MG63 (cell line): ENCODE measurements around the gene SRD5A1. TPM values are rescaled to one million over a fixed set of nuclear protein-coding genes. Genes with fewer than 3 reads are reported as not detected.
"Not testable (repeated sequence)": the region's sequence is repeated elsewhere in the genome, so short reads cannot be mapped to it uniquely, and the experiment has no call there.

ENCODE experiments used
- DNase-seq: peaks from one replicate; pipeline ENCODE4 v3.0.0-alpha.2; 2020
- H3K27me3 ChIP-seq: fragments of 250-450 bp; sonication (Bioruptor Pico); 2 replicates; pipeline ENCODE4 v1.5.1; 2020; ENCODE audit warnings: mild to moderate bottlenecking, moderate library complexity
- H3K36me3 ChIP-seq: fragments of 250-450 bp; sonication (Bioruptor Pico); 2 replicates; pipeline ENCODE4 v1.5.1; 2020; ENCODE audit warnings: mild to moderate bottlenecking, moderate library complexity
- H3K4me3 ChIP-seq: fragments of 250-450 bp; sonication (Bioruptor Pico); 2 replicates; pipeline ENCODE4 v1.5.1; 2020; ENCODE audit warnings: mild to moderate bottlenecking, moderate library complexity
- H3K9me3 ChIP-seq: fragments of 250-450 bp; sonication (Bioruptor Pico); 2 replicates; pipeline ENCODE4 v1.5.1; 2020; ENCODE audit warnings: mild to moderate bottlenecking, moderate library complexity
- total RNA-seq: library from RNA; depleted of rRNA; stranded (reverse); fragments of >200 nt; shearing (Covaris generic); gene quantifications from 2 replicates; pipeline ENCODE4 v1.2.3, GENCODE V29; 2014; ENCODE audit warnings: low replicate concordance

SRD5A1 gene
- total RNA-seq, 1 experiment from 2014 or later: 32.2 TPM

- DNase-seq: no peak
- Histone ChIP-seq H3K27me3 (no peaks in the 10 kb centered on the region), H3K36me3 (peaks cover 58% of the 10 kb centered on the region), H3K9me3 (no peaks in the 10 kb centered on the region), H3K4me3 (peak overlapping the region; percentile 92)
Observed at GRCh38 chr5:6632324-6632887, 834 bp upstream of the SRD5A1 start.

- peak; percentile 62 for DNase-seq
- no peaks in the 10 kb centered on the region for H3K27me3 ChIP-seq
- peaks cover 45% of the 10 kb centered on the region for H3K36me3 ChIP-seq
- peak overlapping the region; percentile 92 for H3K4me3 ChIP-seq
- H3K9me3 ChIP-seq: no peaks in the 10 kb centered on the region
Observed at GRCh38 chr5:6633469-6634245, 417 bp downstream of the SRD5A1 start.

GRCh38 chr5:6634306-6634705, 1.1 kb downstream of the SRD5A1 start:
- Histone ChIP-seq H3K4me3 (peak overlapping the region; percentile 92), H3K36me3 (peaks cover 39% of the 10 kb centered on the region), H3K27me3 (no peaks in the 10 kb centered on the region), H3K9me3 (no peaks in the 10 kb centered on the region)
- no peak for DNase-seq

GRCh38 chr5:6634788-6635430, 1.7 kb downstream of the SRD5A1 start:
- peak overlapping the region; percentile 92 for H3K4me3 ChIP-seq
- no peaks in the 10 kb centered on the region for H3K9me3 ChIP-seq
- peaks cover 33% of the 10 kb centered on the region for H3K36me3 ChIP-seq
- no peaks in the 10 kb centered on the region for H3K27me3 ChIP-seq
- no peak for DNase-seq

- Histone ChIP-seq H3K4me3 (no peak overlapping the region), H3K9me3 (no peaks in the 10 kb centered on the region), H3K36me3 (peaks cover 19% of the 10 kb centered on the region), H3K27me3 (no peaks in the 10 kb centered on the region)
- DNase-seq: no peak
Observed at GRCh38 chr5:6636293-6636692, 3.1 kb downstream of the SRD5A1 start.

GRCh38 chr5:6637022-6637421, 3.8 kb downstream of the SRD5A1 start:
- no peak for DNase-seq
- no peaks in the 10 kb centered on the region for H3K9me3 ChIP-seq
- H3K36me3 ChIP-seq: peaks cover 12% of the 10 kb centered on the region
- H3K4me3 ChIP-seq: no peak overlapping the region
- no peaks in the 10 kb centered on the region for H3K27me3 ChIP-seq

GRCh38 chr5:6637590-6637989, 4.3 kb downstream of the SRD5A1 start:
- Histone ChIP-seq H3K36me3 (peaks cover 6% of the 10 kb centered on the region), H3K27me3 (no peaks in the 10 kb centered on the region), H3K9me3 (no peaks in the 10 kb centered on the region), H3K4me3 (no peak overlapping the region)
- DNase-seq: no peak

- no peak for DNase-seq
- peaks cover 6% of the 10 kb centered on the region; the same call in 1 of the 2 replicates for H3K36me3 ChIP-seq
- H3K27me3 ChIP-seq: no peaks in the 10 kb centered on the region
- H3K4me3 ChIP-seq: no peak overlapping the region
- H3K9me3 ChIP-seq: no peaks in the 10 kb centered on the region
Observed at GRCh38 chr5:6638236-6638635, 5.0 kb downstream of the SRD5A1 start.

GRCh38 chr5:6642655-6643054, 9.4 kb downstream of the SRD5A1 start:
- no peaks in the 10 kb centered on the region for H3K27me3 ChIP-seq
- no peak for DNase-seq
- H3K36me3 ChIP-seq: peaks cover 23% of the 10 kb centered on the region
- peaks cover 10% of the 10 kb centered on the region for H3K9me3 ChIP-seq
- no peak overlapping the region for H3K4me3 ChIP-seq

- H3K9me3 ChIP-seq: peaks cover 25% of the 10 kb centered on the region
- no peak overlapping the region for H3K4me3 ChIP-seq
- peaks cover 37% of the 10 kb centered on the region for H3K36me3 ChIP-seq
- H3K27me3 ChIP-seq: no peaks in the 10 kb centered on the region
- DNase-seq: peak; percentile 80
Observed at GRCh38 chr5:6644794-6645241, 11.6 kb downstream of the SRD5A1 start.

GRCh38 chr5:6645571-6646362, 12.5 kb downstream of the SRD5A1 start:
- not testable (repeated sequence) for H3K27me3 ChIP-seq, DNase-seq, H3K4me3 ChIP-seq
- Histone ChIP-seq H3K36me3 (peaks cover 37% of the 10 kb centered on the region), H3K9me3 (peaks cover 28% of the 10 kb centered on the region)

GRCh38 chr5:6649186-6649585, 15.9 kb downstream of the SRD5A1 start:
- DNase-seq: no peak
- Histone ChIP-seq H3K36me3 (peaks cover 59% of the 10 kb centered on the region), H3K9me3 (peaks cover 28% of the 10 kb centered on the region), H3K27me3 (no peaks in the 10 kb centered on the region), H3K4me3 (no peak overlapping the region)

- Histone ChIP-seq H3K9me3 (peaks cover 28% of the 10 kb centered on the region), H3K4me3 (no peak overlapping the region), H3K36me3 (peaks cover 59% of the 10 kb centered on the region), H3K27me3 (no peaks in the 10 kb centered on the region)
- no peak for DNase-seq
Observed at GRCh38 chr5:6649681-6650080, 16.4 kb downstream of the SRD5A1 start.

GRCh38 chr5:6652025-6652424, 18.8 kb downstream of the SRD5A1 start:
- no peaks in the 10 kb centered on the region for H3K27me3 ChIP-seq
- no peak overlapping the region for H3K4me3 ChIP-seq
- H3K36me3 ChIP-seq: peaks cover 72% of the 10 kb centered on the region
- no peak for DNase-seq
- H3K9me3 ChIP-seq: peaks cover 32% of the 10 kb centered on the region

GRCh38 chr5:6655432-6655831, 22.2 kb downstream of the SRD5A1 start:
- Histone ChIP-seq H3K36me3 (peaks cover 72% of the 10 kb centered on the region), H3K9me3 (peaks cover 9% of the 10 kb centered on the region), H3K27me3 (no peaks in the 10 kb centered on the region), H3K4me3 (no peak overlapping the region)
- no peak for DNase-seq

GRCh38 chr5:6656680-6657079, 23.4 kb downstream of the SRD5A1 start:
- DNase-seq: no peak
- Histone ChIP-seq H3K36me3 (peaks cover 63% of the 10 kb centered on the region), H3K9me3 (peaks cover 9% of the 10 kb centered on the region), H3K4me3 (no peak overlapping the region), H3K27me3 (no peaks in the 10 kb centered on the region)
